HEK293 (cell line): ENCODE results near the gene CAPN5.

Source experiments
- CTCF ChIA-PET: fragments of 350-600 bp; formaldehyde crosslinking; extraction: SDS; loops from one replicate; lab custom pipeline; 2021; ENCODE audit warnings: antibody characterized with exemption; lab: Yijun Ruan, JAX
- POLR2A ChIA-PET: fragments of 300-600 bp; formaldehyde crosslinking; extraction: SDS; loops from one replicate; lab custom pipeline; 2020; ENCODE audit warnings: antibody characterized with exemption, inconsistent platforms; lab: Yijun Ruan, JAX
- H3K27ac ChIP-seq: fragments of 200-500 bp; sonication (Bioruptor generic); 2 replicates; pipeline ENCODE4 v1.5.1; 2014; ENCODE audit warnings: low read depth, low read length, control low read depth, inconsistent platforms; ENCODE audit errors: extremely low read depth
- H3K36me3 ChIP-seq, 2 experiments: fragments of 200-500 bp in 1 of 2; sonication (Bioruptor generic) in 1 of 2; 1 replicate in 1 of 2; 2 replicates in 1 of 2; pipeline ENCODE4 v1.5.1; 2014 to 2017; ENCODE audit warnings: inconsistent platforms in 2 of 2, low read length in 2 of 2; ENCODE audit not compliant: control insufficient read depth in 2 of 2, insufficient read depth in 1 of 2
- H3K4me1 ChIP-seq: fragments of 200-500 bp; sonication (Bioruptor generic); 2 replicates; pipeline ENCODE4 v1.5.1; 2014; ENCODE audit warnings: mild to moderate bottlenecking, low read length, inconsistent platforms; ENCODE audit not compliant: control insufficient read depth, insufficient read depth
- H3K4me3 ChIP-seq: 2 replicates; pipeline ENCODE4 v1.5.1; 2011; ENCODE audit warnings: low read depth, mild to moderate bottlenecking, control low read depth, low read length, moderate library complexity
- H3K9me3 ChIP-seq: fragments of 200-500 bp; sonication (Bioruptor generic); 2 replicates; pipeline ENCODE4 v1.5.1; 2014; ENCODE audit warnings: low read depth, low read length, inconsistent platforms; ENCODE audit not compliant: control insufficient read depth, insufficient read depth
- EGR2 ChIP-seq: fragments of 450-650 bp; formaldehyde crosslinking; IDR thresholded peaks from 2 replicates; pipeline ENCODE4 v1.5.1; 2016; ENCODE audit warnings: low read depth, missing biosample characterization, missing genetic modification characterization
- SCRT1 ChIP-seq: fragments of 450-650 bp; formaldehyde crosslinking; IDR thresholded peaks from 2 replicates; pipeline ENCODE4 v1.5.1; 2016; ENCODE audit warnings: missing biosample characterization, missing genetic modification characterization, borderline replicate concordance
- SETDB1 ChIP-seq: IDR thresholded peaks from one replicate; pipeline ENCODE4 v1.6.1; 2017; ENCODE audit warnings: mild to moderate bottlenecking, low read length, moderate library complexity, mixed read lengths; ENCODE audit not compliant: insufficient read length
- TSHZ1 ChIP-seq: fragments of 450-650 bp; formaldehyde crosslinking; IDR thresholded peaks from 2 replicates; pipeline ENCODE4 v1.5.1; 2016; ENCODE audit warnings: missing biosample characterization, missing genetic modification characterization, borderline replicate concordance
- ZBTB11 ChIP-seq: fragments of 450-650 bp; formaldehyde crosslinking; conservative IDR thresholded peaks from 2 replicates; pipeline ENCODE4 v1.5.1; 2016; ENCODE audit warnings: low read depth, missing biosample characterization, missing genetic modification characterization
- ZNF112 ChIP-seq: fragments of 450-650 bp; formaldehyde crosslinking; IDR thresholded peaks from 2 replicates; pipeline ENCODE4 v1.5.0; 2017; ENCODE audit warnings: missing biosample characterization, missing genetic modification characterization
- ZNF114 ChIP-seq: fragments of 450-650 bp; formaldehyde crosslinking; IDR thresholded peaks from 2 replicates; pipeline ENCODE4 v1.5.0; 2017; ENCODE audit warnings: missing biosample characterization, missing genetic modification characterization
- ZNF19 ChIP-seq: fragments of 450-650 bp; formaldehyde crosslinking; IDR thresholded peaks from 2 replicates; pipeline ENCODE4; 2016; ENCODE audit warnings: missing biosample characterization, missing genetic modification characterization, low read depth
- ZNF426 ChIP-seq: fragments of 450-650 bp; formaldehyde crosslinking; IDR thresholded peaks from 2 replicates; pipeline ENCODE4 v1.5.1; 2017; ENCODE audit warnings: missing biosample characterization, missing genetic modification characterization, mild to moderate bottlenecking, inconsistent platforms, moderate library complexity
- ZNF529 ChIP-seq: fragments of 450-650 bp; formaldehyde crosslinking; IDR thresholded peaks from 2 replicates; pipeline ENCODE4 v1.5.1; 2017; ENCODE audit warnings: missing genetic modification characterization, missing biosample characterization; ENCODE audit not compliant: insufficient replicate concordance
- ZNF585B ChIP-seq: fragments of 450-650 bp; formaldehyde crosslinking; IDR thresholded peaks from 2 replicates; pipeline ENCODE4 v1.5.1; 2016; ENCODE audit warnings: missing biosample characterization, missing genetic modification characterization
- ZNF777 ChIP-seq: fragments of 450-650 bp; formaldehyde crosslinking; IDR thresholded peaks from 2 replicates; pipeline ENCODE4 v1.5.1; 2017; ENCODE audit warnings: missing biosample characterization, missing genetic modification characterization, borderline replicate concordance
- ZNF830 ChIP-seq: fragments of 450-650 bp; IDR thresholded peaks from 2 replicates; pipeline ENCODE4 v1.5.0; 2018; ENCODE audit warnings: missing biosample characterization, missing genetic modification characterization, low read depth, mild to moderate bottlenecking, moderate library complexity
- ZSCAN16 ChIP-seq: fragments of 450-650 bp; formaldehyde crosslinking; IDR thresholded peaks from 2 replicates; pipeline ENCODE4 v1.5.1; 2016; ENCODE audit warnings: missing biosample characterization, missing genetic modification characterization
- ZXDB ChIP-seq: fragments of 450-650 bp; formaldehyde crosslinking; IDR thresholded peaks from 2 replicates; pipeline ENCODE4 v1.5.1; 2016; ENCODE audit warnings: missing biosample characterization, missing genetic modification characterization
- TF ChIP-seq, protein P1 (sequence below): fragments of 450-650 bp; formaldehyde crosslinking; IDR thresholded peaks from 2 replicates; pipeline ENCODE4 v1.5.1; 2016; ENCODE audit warnings: missing biosample characterization, missing genetic modification characterization, low read depth
- TF ChIP-seq, protein P2 (sequence below): fragments of 450-650 bp; formaldehyde crosslinking; IDR thresholded peaks from 2 replicates; pipeline ENCODE4 v1.5.1; 2016; ENCODE audit warnings: missing biosample characterization, missing genetic modification characterization
- TF ChIP-seq, protein P3 (sequence below): fragments of 450-650 bp; formaldehyde crosslinking; IDR thresholded peaks from 2 replicates; pipeline ENCODE4 v1.5.1; 2016; ENCODE audit warnings: missing biosample characterization, missing genetic modification characterization

The CAPN5 gene

GRCh38 chr11:77144857-77145428, 78.2 kb downstream of the CAPN5 start (continued):
- TF ChIP-seq ZNF830 (tag by site-specific recombination): no peak
- TF ChIP-seq, protein P1, sequence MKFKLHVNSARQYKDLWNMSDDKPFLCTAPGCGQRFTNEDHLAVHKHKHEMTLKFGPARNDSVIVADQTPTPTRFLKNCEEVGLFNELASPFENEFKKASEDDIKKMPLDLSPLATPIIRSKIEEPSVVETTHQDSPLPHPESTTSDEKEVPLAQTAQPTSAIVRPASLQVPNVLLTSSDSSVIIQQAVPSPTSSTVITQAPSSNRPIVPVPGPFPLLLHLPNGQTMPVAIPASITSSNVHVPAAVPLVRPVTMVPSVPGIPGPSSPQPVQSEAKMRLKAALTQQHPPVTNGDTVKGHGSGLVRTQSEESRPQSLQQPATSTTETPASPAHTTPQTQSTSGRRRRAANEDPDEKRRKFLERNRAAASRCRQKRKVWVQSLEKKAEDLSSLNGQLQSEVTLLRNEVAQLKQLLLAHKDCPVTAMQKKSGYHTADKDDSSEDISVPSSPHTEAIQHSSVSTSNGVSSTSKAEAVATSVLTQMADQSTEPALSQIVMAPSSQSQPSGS (tag by site-specific recombination): no peak
- TF ChIP-seq ZNF529 (tag by site-specific recombination): no peak
- TF ChIP-seq EGR2 (tag by site-specific recombination): no peak
- no peak for TF ChIP-seq ZNF112
- no peak for TF ChIP-seq ZXDB (tag by site-specific recombination)
- no peak for TF ChIP-seq ZNF777
- TF ChIP-seq, all 188 proteins: peak for 0

- Histone ChIP-seq H3K9me3 (no peaks in the 10 kb centered on the region), H3K4me1 (no peaks in the 10 kb centered on the region), H3K4me3 (no peak overlapping the region), H3K27ac (no peak overlapping the region), H3K36me3 (no peaks in the 10 kb centered on the region)
- ChIA-PET POLR2A (interaction anchor here (0.5 kb wide), 1 partner anchor 10 kb away, joined by 3 read pairs; no protein-coding TSS in a partner anchor), CTCF (interaction anchor here (0.7 kb wide), 1 partner anchor 20 kb away, joined by 3 read pairs; no protein-coding TSS in a partner anchor)
- TF ChIP-seq ZNF426 (tag by site-specific recombination) (no peak), ZNF585B (no peak), ZNF114 (tag by site-specific recombination) (no peak), ZNF19 (tag by site-specific recombination) (no peak), TSHZ1 (tag by site-specific recombination) (no peak), EGR2 (tag by site-specific recombination) (no peak), ZSCAN16 (tag by site-specific recombination) (no peak), ZBTB11 (tag by site-specific recombination) (no peak), SCRT1 (tag by site-specific recombination) (no peak), SETDB1 (no peak)
- TF ChIP-seq, protein P2, sequence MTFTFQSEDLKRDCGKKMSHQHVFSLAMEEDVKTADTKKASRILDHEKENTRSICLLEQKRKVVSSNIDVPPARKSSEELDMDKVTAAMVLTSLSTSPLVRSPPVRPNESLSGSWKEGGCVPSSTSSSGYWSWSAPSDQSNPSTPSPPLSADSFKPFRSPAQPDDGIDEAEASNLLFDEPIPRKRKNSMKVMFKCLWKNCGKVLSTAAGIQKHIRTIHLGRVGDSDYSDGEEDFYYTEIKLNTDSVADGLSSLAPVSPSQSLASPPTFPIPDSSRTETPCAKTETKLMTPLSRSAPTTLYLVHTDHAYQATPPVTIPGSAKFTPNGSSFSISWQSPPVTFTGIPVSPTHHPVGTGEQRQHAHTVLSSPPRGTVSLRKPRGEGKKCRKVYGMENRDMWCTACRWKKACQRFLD (tag by site-specific recombination): no peak
- TF ChIP-seq, protein P3, sequence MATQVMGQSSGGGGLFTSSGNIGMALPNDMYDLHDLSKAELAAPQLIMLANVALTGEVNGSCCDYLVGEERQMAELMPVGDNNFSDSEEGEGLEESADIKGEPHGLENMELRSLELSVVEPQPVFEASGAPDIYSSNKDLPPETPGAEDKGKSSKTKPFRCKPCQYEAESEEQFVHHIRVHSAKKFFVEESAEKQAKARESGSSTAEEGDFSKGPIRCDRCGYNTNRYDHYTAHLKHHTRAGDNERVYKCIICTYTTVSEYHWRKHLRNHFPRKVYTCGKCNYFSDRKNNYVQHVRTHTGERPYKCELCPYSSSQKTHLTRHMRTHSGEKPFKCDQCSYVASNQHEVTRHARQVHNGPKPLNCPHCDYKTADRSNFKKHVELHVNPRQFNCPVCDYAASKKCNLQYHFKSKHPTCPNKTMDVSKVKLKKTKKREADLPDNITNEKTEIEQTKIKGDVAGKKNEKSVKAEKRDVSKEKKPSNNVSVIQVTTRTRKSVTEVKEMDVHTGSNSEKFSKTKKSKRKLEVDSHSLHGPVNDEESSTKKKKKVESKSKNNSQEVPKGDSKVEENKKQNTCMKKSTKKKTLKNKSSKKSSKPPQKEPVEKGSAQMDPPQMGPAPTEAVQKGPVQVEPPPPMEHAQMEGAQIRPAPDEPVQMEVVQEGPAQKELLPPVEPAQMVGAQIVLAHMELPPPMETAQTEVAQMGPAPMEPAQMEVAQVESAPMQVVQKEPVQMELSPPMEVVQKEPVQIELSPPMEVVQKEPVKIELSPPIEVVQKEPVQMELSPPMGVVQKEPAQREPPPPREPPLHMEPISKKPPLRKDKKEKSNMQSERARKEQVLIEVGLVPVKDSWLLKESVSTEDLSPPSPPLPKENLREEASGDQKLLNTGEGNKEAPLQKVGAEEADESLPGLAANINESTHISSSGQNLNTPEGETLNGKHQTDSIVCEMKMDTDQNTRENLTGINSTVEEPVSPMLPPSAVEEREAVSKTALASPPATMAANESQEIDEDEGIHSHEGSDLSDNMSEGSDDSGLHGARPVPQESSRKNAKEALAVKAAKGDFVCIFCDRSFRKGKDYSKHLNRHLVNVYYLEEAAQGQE (tag by site-specific recombination): no peak
Measured at GRCh38 chr11:77146261-77147035, 79.7 kb downstream of the CAPN5 start.
